Upper lobe of left lung (tissue), 6 donors: ENCODE results near the gene GTF2H1. TPM values are rescaled to one million over a fixed set of nuclear protein-coding genes. Genes with fewer than 3 reads are reported as not detected.

Experiments
- ATAC-seq, 2 donors: fragments of 200-7000 bp; cut with Tn5 transposase; one replicate each; pipeline ENCODE4 v1.9.1; 2022; ENCODE audit warnings: mild to moderate bottlenecking in 2 of 2, moderate library complexity in 2 of 2; ENCODE audit not compliant: low FRiP score in 2 of 2
- DNase-seq, 2 donors: peaks; one replicate each; pipeline ENCODE4 v3.0.0-alpha.2; 2019 to 2020
- H3K27ac ChIP-seq, 4 donors: fragments of 200-600 bp; sonication (generic); one replicate each; pipeline ENCODE4 v1.5.1; 2016 to 2019
- H3K27me3 ChIP-seq, 4 donors: fragments of 200-600 bp; sonication (generic); one replicate each; pipeline ENCODE4 v1.5.1; 2017 to 2019
- H3K36me3 ChIP-seq, 4 donors: fragments of 200-600 bp; sonication (generic); one replicate each; pipeline ENCODE4 v1.5.1; 2016 to 2019
- H3K4me1 ChIP-seq, 4 donors: fragments of 200-600 bp; sonication (generic); one replicate each; pipeline ENCODE4 v1.5.1; 2018 to 2019
- H3K4me3 ChIP-seq, 4 donors: fragments of 200-600 bp; sonication (generic); one replicate each; pipeline ENCODE4 v1.5.1; 2017 to 2019; ENCODE audit warnings: mild to moderate bottlenecking in 2 of 4, moderate library complexity in 1 of 4
- H3K9me3 ChIP-seq, 4 donors: fragments of 200-600 bp; sonication (generic); one replicate each; pipeline ENCODE4 v1.5.1; 2018 to 2019
- CTCF ChIP-seq, 6 experiments: fragments of 450-650 bp in 4 of 6; fragments of 200-600 bp in 2 of 6; sonication (generic) in 2 of 6; IDR thresholded peaks; one replicate each; pipeline ENCODE4 v1.5.1; 2016 to 2019; ENCODE audit warnings: antibody characterized with exemption in 6 of 6
- EP300 ChIP-seq, 4 donors: sonication (generic); formaldehyde crosslinking; IDR thresholded peaks; one replicate each; pipeline ENCODE4 v1.5.1; 2017; ENCODE audit warnings: antibody characterized with exemption in 4 of 4, control low read depth in 2 of 4
- POLR2A ChIP-seq, 4 donors: fragments of 450-650 bp; IDR thresholded peaks; one replicate each; pipeline ENCODE4 v1.5.1; 2016 to 2017; ENCODE audit warnings: antibody characterized with exemption in 4 of 4, mild to moderate bottlenecking in 2 of 4
- POLR2AphosphoS5 ChIP-seq, 2 donors: sonication (generic); formaldehyde crosslinking; IDR thresholded peaks; one replicate each; pipeline ENCODE4 v1.5.1; 2017; ENCODE audit warnings: antibody characterized with exemption in 2 of 2
- WGBS, 2 donors: methylation state at CpG; one replicate each; pipeline ENCODE4 v1.1.5; 2017 to 2018; 5-methylcytosine and 5-hydroxymethylcytosine counted together
- total RNA-seq, 6 donors: library from RNA; depleted of rRNA in 4 of 6; stranded (reverse); fragments of >200 nt in 4 of 6; gene quantifications; one replicate each; pipeline versions ENCODE4 v1.1.0 to v1.2.1, GENCODE V29; 2016 to 2021
- donor health status: DM: no; HTN: no; CAD: no; lungs with moderate emphysema.
- donor health status: DM: no; HTN: yes; CAD: no; lungs with severe emphysema.

Gene GTF2H1
- total RNA-seq, 6 donors from 2014 or later, result 22.8 to 52.7 (median 39.3) TPM

DNA sequence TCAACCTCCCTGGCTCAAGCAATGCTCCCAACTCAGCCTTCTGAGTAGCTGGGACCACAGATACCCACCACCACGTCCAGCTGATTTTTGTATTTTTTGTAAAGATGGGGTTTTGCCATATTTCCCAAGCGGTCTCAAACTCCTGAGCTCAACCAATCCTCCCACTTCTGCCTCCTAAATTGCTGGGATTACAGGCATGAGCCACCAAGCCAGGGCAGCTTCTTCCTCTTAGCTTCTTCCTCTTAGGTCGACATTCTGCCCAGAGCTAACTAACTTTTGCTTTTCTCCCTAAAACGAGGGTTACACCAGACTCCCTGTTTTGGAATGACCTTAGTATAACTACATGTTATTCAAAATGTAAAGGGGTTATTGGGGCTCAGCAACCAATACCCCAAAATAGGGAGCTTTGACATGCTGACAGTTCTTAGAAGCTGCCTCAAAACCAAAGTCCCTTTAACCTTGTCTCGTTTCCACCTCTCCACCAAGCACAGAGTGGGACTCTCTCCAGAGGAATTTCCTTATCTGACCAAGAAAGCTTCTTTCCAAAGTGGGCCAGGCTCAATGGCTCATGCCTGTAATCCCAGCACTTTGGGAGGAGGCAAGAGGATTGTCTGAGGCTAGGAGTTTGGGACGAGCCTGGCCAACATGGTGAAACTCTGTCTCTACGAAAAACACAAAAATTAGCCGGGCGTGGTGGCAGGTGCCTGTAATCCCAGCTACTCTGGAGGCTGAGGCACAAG lies 7.4 kb upstream of the GTF2H1 start:
- WGBS, 2 donors, result 81 to 83% methylated on average over 9 of the region's 9 CpGs
- peak in 1 of 2 donors; percentile 25 for ATAC-seq
- DNase-seq, result no peak

DNA sequence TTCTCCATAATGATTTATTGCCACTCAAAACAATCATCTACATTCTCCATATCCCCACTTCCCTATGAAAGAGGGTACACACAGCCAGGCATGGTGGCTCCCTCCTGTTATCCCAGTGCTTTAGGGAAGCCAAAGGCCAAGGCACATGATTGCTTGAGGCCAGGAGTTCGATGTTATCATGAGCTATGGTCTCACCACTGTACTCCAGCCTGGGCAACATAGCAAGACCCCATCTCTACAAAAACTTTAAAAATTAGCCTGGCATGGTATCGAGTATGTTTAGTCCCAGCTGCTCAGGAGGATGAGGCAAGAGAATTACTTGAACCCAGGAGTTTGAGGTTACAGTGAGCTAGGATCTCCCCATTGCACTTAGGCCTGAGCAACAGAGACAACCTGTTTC lies 6.5 kb upstream of the GTF2H1 start:
- 96 to 98% methylated on average over 2 of the region's 2 CpGs for WGBS, 2 donors
- Histone ChIP-seq H3K27ac (no peak overlapping the region), H3K36me3 (peaks cover 0 to 16% (median 1%) of the 10 kb centered on the region in 4 donors), H3K4me3 (no peak overlapping the region), H3K9me3 (no peaks in the 10 kb centered on the region), H3K4me1 (peaks cover 21 to 47% (median 30%) of the 10 kb centered on the region in 4 donors), H3K27me3 (no peaks in the 10 kb centered on the region)
- ATAC-seq (no peak), DNase-seq (no peak)
- no peak for TF ChIP-seq EP300 (IDR thresholded peaks at IDR 0.05)
- no peak for TF ChIP-seq POLR2AphosphoS5 (IDR thresholded peaks at IDR 0.05)
- no peak for TF ChIP-seq POLR2A (IDR thresholded peaks at IDR 0.05)
- TF ChIP-seq CTCF (IDR thresholded peaks at IDR 0.05), result no peak

More for the DNA sequence above, 7.4 kb upstream of the GTF2H1 start:
- Histone ChIP-seq H3K9me3 (no peaks in the 10 kb centered on the region), H3K36me3 (peaks cover 0 to 26% (median 6%) of the 10 kb centered on the region in 4 donors), H3K4me1 (peaks cover 12 to 39% (median 21%) of the 10 kb centered on the region in 4 donors), H3K27me3 (no peaks in the 10 kb centered on the region), H3K4me3 (no peak overlapping the region), H3K27ac (peak overlapping the region in 3 of 4 donors; percentile 13 to 73 (median 40))
- no peak for TF ChIP-seq EP300 (IDR thresholded peaks at IDR 0.05)
- TF ChIP-seq POLR2AphosphoS5 (IDR thresholded peaks at IDR 0.05), result no peak
- no peak for TF ChIP-seq CTCF (IDR thresholded peaks at IDR 0.05)
- no peak for TF ChIP-seq POLR2A (IDR thresholded peaks at IDR 0.05)

DNA sequence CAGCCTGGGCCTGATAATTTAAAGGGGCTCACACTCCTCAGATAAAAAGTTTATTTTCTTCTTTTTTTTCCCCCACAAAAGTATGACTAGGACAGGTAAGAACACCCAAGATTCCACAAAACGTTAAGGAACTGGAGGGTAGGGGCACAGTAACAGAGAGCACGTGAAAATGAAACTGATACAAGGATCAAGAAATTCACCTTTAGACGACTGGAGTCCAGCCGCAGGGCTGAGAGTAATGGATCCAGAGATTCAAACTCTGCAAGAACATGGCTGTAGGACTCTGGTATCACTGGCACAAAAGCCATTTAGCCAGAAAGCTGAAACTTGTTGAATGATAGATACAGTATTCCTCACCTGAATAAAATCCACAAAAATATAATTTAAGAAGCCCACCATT lies 4.8 kb upstream of the GTF2H1 start:
- TF ChIP-seq CTCF (IDR thresholded peaks at IDR 0.05) (no peak), POLR2A (IDR thresholded peaks at IDR 0.05) (no peak), EP300 (IDR thresholded peaks at IDR 0.05) (no peak), POLR2AphosphoS5 (IDR thresholded peaks at IDR 0.05) (no peak)
- DNase-seq (no peak), ATAC-seq (no peak)
- peaks cover 0 to 8% (median 1%) of the 10 kb centered on the region in 4 donors for H3K36me3 ChIP-seq
- H3K27me3 ChIP-seq, result no peaks in the 10 kb centered on the region
- 92 to 93% methylated on average over 4 of the region's 4 CpGs for WGBS, 2 donors
- no peaks in the 10 kb centered on the region for H3K9me3 ChIP-seq
- H3K4me3 ChIP-seq, result no peak overlapping the region
- H3K4me1 ChIP-seq, result peaks cover 25 to 42% (median 32%) of the 10 kb centered on the region in 4 donors
- H3K27ac ChIP-seq, result no peak overlapping the region

DNA sequence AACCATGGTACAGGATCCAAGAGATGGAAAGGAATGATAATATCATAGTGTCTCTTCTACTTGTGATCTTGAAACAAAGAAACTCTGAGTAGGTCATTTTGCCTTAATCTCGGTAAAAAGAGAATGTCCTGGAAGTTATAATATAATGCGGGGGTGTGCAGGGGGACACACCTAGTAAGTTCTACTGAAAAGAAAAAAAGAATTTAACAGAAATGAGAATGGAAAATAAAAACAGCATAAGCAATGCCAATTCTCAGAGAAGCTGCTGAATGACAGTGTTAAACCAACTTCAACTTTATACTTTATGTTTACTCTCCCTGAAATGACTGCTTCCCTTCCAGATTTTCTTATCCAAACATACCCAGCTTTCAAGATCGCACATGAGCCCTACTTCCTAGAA lies 2.5 kb upstream of the GTF2H1 start:
- peaks cover 41 to 47% (median 43%) of the 10 kb centered on the region in 4 donors for H3K4me1 ChIP-seq
- peak overlapping the region in 1 of 4 donors; percentile 97 for H3K27ac ChIP-seq
- no peak overlapping the region for H3K4me3 ChIP-seq
- DNase-seq (no peak), ATAC-seq (no peak)
- H3K27me3 ChIP-seq, result no peaks in the 10 kb centered on the region
- WGBS, 2 donors, result 53 to 63% methylated on average over 3 of the region's 3 CpGs
- no peak for TF ChIP-seq POLR2AphosphoS5 (IDR thresholded peaks at IDR 0.05)
- no peak for TF ChIP-seq CTCF (IDR thresholded peaks at IDR 0.05)
- no peak for TF ChIP-seq POLR2A (IDR thresholded peaks at IDR 0.05)
- TF ChIP-seq EP300 (IDR thresholded peaks at IDR 0.05), result no peak
- peaks cover 0 to 5% (median 0%) of the 10 kb centered on the region in 4 donors for H3K36me3 ChIP-seq
- no peaks in the 10 kb centered on the region for H3K9me3 ChIP-seq
